D721Med (cell line): ENCODE measurements around the gene PELI1.
"Not testable (repeated sequence)": the region's sequence is repeated elsewhere in the genome, so short reads cannot be mapped to it uniquely, and the experiment has no call there.

Experiments used
- DNase-seq: peaks from one replicate; pipeline ENCODE4 v3.0.0; 2011; ENCODE audit warnings: low spot score; ENCODE audit not compliant: insufficient read length
- FAIRE-seq: peaks from 2 replicates; lab custom pipeline; 2011; peaks lifted over from hg19 to GRCh38; lab: Jason Lieb, UNC
- CTCF ChIP-seq: IDR thresholded peaks from 2 replicates; pipeline ENCODE4 v1.5.1; 2012; ENCODE audit warnings: mild to moderate bottlenecking, control low read depth; ENCODE audit not compliant: insufficient read depth; ENCODE audit errors: missing control alignments

The PELI1 gene

GRCh38 chr2:64090264-64090663 lies 54.0 kb downstream of the PELI1 start:
- DNase-seq (no peak), FAIRE-seq (no peak)
- TF ChIP-seq CTCF, result no peak

GRCh38 chr2:64086347-64087082 lies 57.7 kb downstream of the PELI1 start:
- no peak for FAIRE-seq
- DNase-seq, result no peak
- no peak for TF ChIP-seq CTCF

GRCh38 chr2:64085936-64086335 lies 58.3 kb downstream of the PELI1 start:
- no peak for FAIRE-seq
- TF ChIP-seq CTCF, result no peak
- DNase-seq, result no peak

- FAIRE-seq (no peak), DNase-seq (no peak)
- TF ChIP-seq CTCF, result no peak
Measured at GRCh38 chr2:64081046-64081445, 63.2 kb downstream of the PELI1 start.

GRCh38 chr2:64080179-64080578 lies 64.0 kb downstream of the PELI1 start:
- DNase-seq, result no peak
- TF ChIP-seq CTCF, result no peak
- FAIRE-seq, result no peak

- not testable (repeated sequence) for DNase-seq, FAIRE-seq
Measured at GRCh38 chr2:64079688-64080087, 64.5 kb downstream of the PELI1 start.

- DNase-seq, FAIRE-seq: not testable (repeated sequence)
Measured at GRCh38 chr2:64076828-64077227, 67.4 kb downstream of the PELI1 start.

- not testable (repeated sequence) for FAIRE-seq
Measured at GRCh38 chr2:64074616-64075015, 69.6 kb downstream of the PELI1 start.

GRCh38 chr2:64067326-64067725 lies 76.9 kb downstream of the PELI1 start:
- FAIRE-seq (no peak), DNase-seq (no peak)
- TF ChIP-seq CTCF, result no peak

More at GRCh38 chr2:64074616-64075015, 69.6 kb downstream of the PELI1 start:
- DNase-seq, result not testable (repeated sequence)
